B cell (primary cell): ENCODE measurements around the gene ANTKMT. TPM values are rescaled to one million over a fixed set of nuclear protein-coding genes. Genes with fewer than 3 reads are reported as not detected.
A peak's percentile ranks its signal among the peaks of the same experiment; 100 is the strongest.

Experiments used
- ATAC-seq: fragments of 200-7000 bp; cut with Tn5 transposase; one replicate; pipeline ENCODE4 v1.10.0; 2021; ENCODE audit warnings: low read depth, mild to moderate bottlenecking, moderate number of reproducible peaks, moderate library complexity
- CTCF ChIA-PET: fragments of 350-600 bp; sonication (Branson Sonifier 250); formaldehyde crosslinking; loops from one replicate; lab custom pipeline; 2021; ENCODE audit warnings: antibody characterized with exemption, inconsistent platforms; lab: Charles Lee
- POLR2A ChIA-PET: fragments of 350-600 bp; sonication (Branson Sonifier 250); formaldehyde crosslinking; loops from one replicate; lab custom pipeline; 2021; ENCODE audit warnings: antibody characterized with exemption; lab: Charles Lee
- DNase-seq: peaks from one replicate; pipeline ENCODE4 v3.0.0; 2013
- H2AFZ ChIP-seq: 2 replicates; pipeline ENCODE4 v1.6.1; 2012; ENCODE audit warnings: mild to moderate bottlenecking, low read depth, low read length; ENCODE audit not compliant: insufficient read depth, poor library complexity, severe bottlenecking
- H3K27ac ChIP-seq, 2 donors: 1 replicate in 1 of 2; 2 replicates in 1 of 2; pipeline ENCODE4 v1.5.1; 2012 to 2013; ENCODE audit warnings: low read length in 2 of 2, mild to moderate bottlenecking in 2 of 2, moderate library complexity in 1 of 2
- H3K27me3 ChIP-seq, 4 experiments: fragments of 200-600 bp in 1 of 4; sonication (generic) in 1 of 4; replicated peaks in 1 of 4; 1 replicate in 2 of 4; 2 replicates in 2 of 4; pipeline versions ENCODE4 v1.6.1 to v1.7.0; 2013 to 2016; ENCODE audit warnings: low read length in 3 of 4, mild to moderate bottlenecking in 2 of 4, mixed read lengths in 1 of 4, moderate library complexity in 1 of 4; ENCODE audit not compliant: insufficient read depth in 4 of 4, control insufficient read depth in 3 of 4; ENCODE audit errors: control extremely low read depth in 1 of 4
- H3K36me3 ChIP-seq, 2 experiments: replicated peaks in 1 of 2; 1 replicate in 1 of 2; 2 replicates in 1 of 2; pipeline versions ENCODE4 v1.6.1 to v1.7.1; 2013; ENCODE audit warnings: low read length in 1 of 2; ENCODE audit not compliant: insufficient read depth in 2 of 2, control insufficient read depth in 1 of 2; ENCODE audit errors: control extremely low read depth in 1 of 2, extremely low read depth in 1 of 2
- H3K4me1 ChIP-seq, 2 donors: fragments of 200-600 bp in 1 of 2; sonication (generic) in 1 of 2; 1 replicate in 1 of 2; 2 replicates in 1 of 2; pipeline versions ENCODE4 v1.5.1 to v1.6.1; 2013 to 2017; ENCODE audit warnings: low read length in 2 of 2; ENCODE audit not compliant: control insufficient read depth in 2 of 2, insufficient read depth in 2 of 2
- H3K4me2 ChIP-seq: replicated peaks from 2 replicates; pipeline ENCODE3; 2012; ENCODE audit warnings: mild to moderate bottlenecking, low read depth, low read length; ENCODE audit not compliant: poor library complexity, severe bottlenecking
- H3K4me3 ChIP-seq, 5 experiments: fragments of 200-600 bp in 1 of 5; sonication (generic) in 1 of 5; 1 replicate in 3 of 5; 2 replicates in 2 of 5; pipeline versions ENCODE4 v1.5.1 to v1.7.0; 2011 to 2016; ENCODE audit warnings: low read length in 4 of 5, mild to moderate bottlenecking in 4 of 5, low read depth in 2 of 5, control low read depth in 1 of 5, moderate library complexity in 1 of 5; ENCODE audit not compliant: insufficient read depth in 1 of 5; ENCODE audit errors: control extremely low read depth in 1 of 5, extremely low read depth in 1 of 5
- H3K79me2 ChIP-seq: fragments of 200-600 bp; sonication (generic); one replicate; pipeline ENCODE4 v1.6.0; 2016; ENCODE audit warnings: low read length; ENCODE audit not compliant: control insufficient read depth, insufficient read depth
- H3K9ac ChIP-seq: fragments of 200-600 bp; sonication (generic); 2 replicates; pipeline ENCODE4 v1.6.1; 2017; ENCODE audit warnings: mild to moderate bottlenecking, low read length, moderate library complexity
- H3K9me3 ChIP-seq, 3 donors: one replicate each; pipeline versions ENCODE4 v1.6.1 to v1.7.1; 2013; ENCODE audit warnings: low read length in 2 of 3; ENCODE audit not compliant: control insufficient read depth in 2 of 3, insufficient read depth in 1 of 3; ENCODE audit errors: control extremely low read depth in 1 of 3
- H4K20me1 ChIP-seq: 2 replicates; pipeline ENCODE4 v1.6.0; 2012; ENCODE audit warnings: mild to moderate bottlenecking, low read length; ENCODE audit not compliant: insufficient read depth, control insufficient read depth, poor library complexity, severe bottlenecking
- H3K27ac Mint-ChIP-seq: one replicate; pipeline ENCODE4 v1.8.0; 2021; ENCODE audit warnings: mixed read lengths
- H3K27me3 Mint-ChIP-seq: one replicate; pipeline ENCODE4 v1.8.0; 2021; ENCODE audit warnings: mixed read lengths
- H3K4me1 Mint-ChIP-seq: one replicate; pipeline ENCODE4 v1.8.0; 2021; ENCODE audit warnings: mixed read lengths
- H3K4me3 Mint-ChIP-seq: one replicate; pipeline ENCODE4 v1.8.0; 2021; ENCODE audit warnings: mixed read lengths
- H3K9me3 Mint-ChIP-seq: one replicate; pipeline ENCODE4 v1.8.0; 2022; ENCODE audit warnings: mixed read lengths; ENCODE audit not compliant: insufficient read depth
- EZH2 ChIP-seq: IDR thresholded peaks from 2 replicates; pipeline ENCODE4 v1.6.1; 2012; ENCODE audit warnings: borderline replicate concordance, low read depth, mild to moderate bottlenecking, moderate library complexity, low read length; ENCODE audit not compliant: insufficient read depth, poor library complexity, severe bottlenecking
- WGBS: methylation state at CpG from one replicate; pipeline ENCODE4 v1.1.5; 2013; ENCODE audit warnings: missing lambda C conversion rate; ENCODE audit not compliant: insufficient coverage; 5-methylcytosine and 5-hydroxymethylcytosine counted together
- intact Hi-C: fragments of 100-400 bp; cut with micrococcal nuclease; formaldehyde crosslinking; loops from one replicate; pipeline ENCODE4 v1.10.0; 2022
- polyA plus RNA-seq: library from polyadenylated mRNA; depleted of rRNA; stranded (reverse); fragments of >200 nt; gene quantifications from 2 replicates; pipeline ENCODE4 v1.2.3, GENCODE V29; 2012
- total RNA-seq, 2 donors: library from RNA; stranded (reverse); fragments of 120-200 nt in 1 of 2; gene quantifications; 1 replicate in 1 of 2; 2 replicates in 1 of 2; pipeline versions ENCODE4 v1.2.3 to v1.2.4, GENCODE V29; 2013 to 2022
- TF ChIP-seq, protein P1 (sequence below): fragments of 200-600 bp; IDR thresholded peaks from one replicate; pipeline ENCODE4 v1.8.0; 2022; ENCODE audit warnings: antibody characterized with exemption, mild to moderate bottlenecking

Gene ANTKMT
- total and polyA plus RNA-seq, 2 donors (not counting 1 experiment from before 2014, with no cell fraction given), result 41.0 to 54.1 TPM

DNA sequence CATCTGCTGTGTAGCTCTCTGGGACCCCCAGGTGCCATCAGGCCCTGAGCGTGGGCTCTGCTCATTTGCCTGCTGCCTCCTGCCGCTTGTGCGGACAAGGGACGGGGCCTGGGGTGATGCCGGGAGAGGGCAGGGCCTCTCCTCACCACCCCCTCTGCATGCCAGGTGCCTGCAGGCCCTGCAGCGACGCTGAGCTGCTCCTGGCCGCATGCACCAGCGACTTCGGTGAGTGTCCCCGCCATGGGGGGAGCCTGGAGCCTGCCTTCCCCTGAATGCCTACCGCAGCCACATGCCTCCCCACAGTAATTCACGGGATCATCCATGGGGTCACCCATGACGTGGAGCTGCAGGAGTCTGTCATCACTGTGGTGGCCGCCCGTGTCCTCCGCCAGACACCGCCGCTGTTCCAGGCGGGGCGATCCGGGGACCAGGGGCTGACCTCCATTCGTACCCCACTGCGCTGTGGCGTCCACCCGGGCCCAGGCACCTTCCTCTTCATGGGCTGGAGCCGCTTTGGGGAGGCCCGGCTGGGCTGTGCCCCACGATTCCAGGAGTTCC is 4.1 kb upstream of the ANTKMT start:
- Mint-ChIP-seq H3K4me1 (peaks cover 12% of the 10 kb centered on the region), H3K9me3 (no peaks in the 10 kb centered on the region), H3K27me3 (peaks cover 8% of the 10 kb centered on the region), H3K27ac (no peak overlapping the region), H3K4me3 (peak overlapping the region; percentile 72)
- H2AFZ ChIP-seq, result no peak overlapping the region
- peaks cover 0 to 25% (median 10%) of the 10 kb centered on the region in 4 experiments for H3K27me3 ChIP-seq
- TF ChIP-seq, protein P1, sequence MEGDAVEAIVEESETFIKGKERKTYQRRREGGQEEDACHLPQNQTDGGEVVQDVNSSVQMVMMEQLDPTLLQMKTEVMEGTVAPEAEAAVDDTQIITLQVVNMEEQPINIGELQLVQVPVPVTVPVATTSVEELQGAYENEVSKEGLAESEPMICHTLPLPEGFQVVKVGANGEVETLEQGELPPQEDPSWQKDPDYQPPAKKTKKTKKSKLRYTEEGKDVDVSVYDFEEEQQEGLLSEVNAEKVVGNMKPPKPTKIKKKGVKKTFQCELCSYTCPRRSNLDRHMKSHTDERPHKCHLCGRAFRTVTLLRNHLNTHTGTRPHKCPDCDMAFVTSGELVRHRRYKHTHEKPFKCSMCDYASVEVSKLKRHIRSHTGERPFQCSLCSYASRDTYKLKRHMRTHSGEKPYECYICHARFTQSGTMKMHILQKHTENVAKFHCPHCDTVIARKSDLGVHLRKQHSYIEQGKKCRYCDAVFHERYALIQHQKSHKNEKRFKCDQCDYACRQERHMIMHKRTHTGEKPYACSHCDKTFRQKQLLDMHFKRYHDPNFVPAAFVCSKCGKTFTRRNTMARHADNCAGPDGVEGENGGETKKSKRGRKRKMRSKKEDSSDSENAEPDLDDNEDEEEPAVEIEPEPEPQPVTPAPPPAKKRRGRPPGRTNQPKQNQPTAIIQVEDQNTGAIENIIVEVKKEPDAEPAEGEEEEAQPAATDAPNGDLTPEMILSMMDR, result no peak
- no peak for TF ChIP-seq EZH2
- H3K4me1 ChIP-seq, result peaks cover 27 to 35% of the 10 kb centered on the region in 2 donors
- no peak overlapping the region for H3K27ac ChIP-seq
- ChIA-PET CTCF (interaction anchor here (1.3 to 7.6 kb wide), 4 partner anchors 10 to 68 kb away, joined by 3 to 94 read pairs (median 9); partner anchors contain the start of genes CHTF18, CIAO3 and RPUSD1), POLR2A (interaction anchor here (0.8 to 1.9 kb wide), 3 partner anchors 11 to 79 kb away, joined by 3 to 8 read pairs (median 4); partner anchors contain the start of gene CIAO3)
- no peak overlapping the region for H3K4me2 ChIP-seq
- no peak for ATAC-seq
- H3K36me3 ChIP-seq, result no peaks in the 10 kb centered on the region
- peaks cover 0 to 15% (median 0%) of the 10 kb centered on the region in 3 donors for H3K9me3 ChIP-seq
- intact Hi-C loops, result loop anchor here (5.0 kb wide), 1 partner anchor 255 kb away; the partner anchor contains the start of gene LMF1
- peaks cover 16% of the 10 kb centered on the region for H4K20me1 ChIP-seq
- H3K4me3 ChIP-seq, result no peak overlapping the region
- no peaks in the 10 kb centered on the region for H3K79me2 ChIP-seq
- WGBS, result 88% methylated on average over 26 of the region's 29 CpGs
- no peak overlapping the region for H3K9ac ChIP-seq
- no peak for DNase-seq
